Duodenal mucosa (tissue), 2 donors: ENCODE measurements around the gene TMPRSS11F.

Experiments
- H3K27ac ChIP-seq: one replicate; pipeline ENCODE4 v1.7.0; 2013; ENCODE audit warnings: low read depth, low read length
- H3K27me3 ChIP-seq, 2 donors: one replicate each; pipeline ENCODE4 v1.7.0; 2013; ENCODE audit warnings: low read length in 2 of 2, control low read depth in 1 of 2; ENCODE audit not compliant: insufficient read depth in 2 of 2, control insufficient read depth in 1 of 2
- H3K36me3 ChIP-seq, 2 donors: one replicate each; pipeline ENCODE4 v1.7.0; 2013; ENCODE audit warnings: low read length in 2 of 2, control low read depth in 1 of 2; ENCODE audit not compliant: insufficient read depth in 2 of 2, control insufficient read depth in 1 of 2
- H3K4me1 ChIP-seq, 2 donors: one replicate each; pipeline ENCODE4 v1.7.0; 2013; ENCODE audit warnings: low read length in 2 of 2, control low read depth in 1 of 2; ENCODE audit not compliant: insufficient read depth in 2 of 2, control insufficient read depth in 1 of 2
- H3K4me3 ChIP-seq, 2 donors: one replicate each; pipeline ENCODE4 v1.7.0; 2013; ENCODE audit warnings: low read length in 2 of 2, low read depth in 1 of 2
- H3K9ac ChIP-seq, 2 donors: one replicate each; pipeline ENCODE4 v1.7.0; 2013; ENCODE audit warnings: low read length in 2 of 2, low read depth in 1 of 2
- H3K9me3 ChIP-seq, 2 donors: one replicate each; pipeline ENCODE4 v1.7.0; 2013; ENCODE audit warnings: low read length in 2 of 2, control low read depth in 1 of 2; ENCODE audit not compliant: control insufficient read depth in 1 of 2

Gene TMPRSS11F

DNA sequence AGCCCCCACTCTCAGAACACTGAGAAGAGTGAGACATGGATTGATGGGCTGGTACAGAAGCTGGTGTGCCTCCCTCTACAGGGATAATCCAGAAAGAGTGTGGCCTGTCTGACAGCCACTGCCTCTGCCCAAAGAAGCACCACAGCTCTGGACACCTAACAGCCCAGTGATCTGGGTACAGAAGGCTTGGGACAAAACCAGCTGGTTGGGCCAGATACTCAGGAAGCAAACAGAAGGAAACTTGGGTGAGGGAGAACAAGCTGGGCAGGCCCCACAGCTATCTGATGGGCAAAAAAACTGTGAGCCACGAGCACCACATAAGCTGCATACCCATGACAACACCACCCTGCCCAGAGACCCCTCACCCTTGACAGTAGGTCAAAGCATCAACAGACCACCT lies 46.9 kb downstream of the TMPRSS11F start:
- Histone ChIP-seq H3K4me3 (no peak overlapping the region), H3K36me3 (no peaks in the 10 kb centered on the region), H3K27me3 (no peaks in the 10 kb centered on the region), H3K9ac (no peak overlapping the region), H3K9me3 (no peaks in the 10 kb centered on the region), H3K27ac (no peak overlapping the region), H3K4me1 (no peaks in the 10 kb centered on the region)

DNA sequence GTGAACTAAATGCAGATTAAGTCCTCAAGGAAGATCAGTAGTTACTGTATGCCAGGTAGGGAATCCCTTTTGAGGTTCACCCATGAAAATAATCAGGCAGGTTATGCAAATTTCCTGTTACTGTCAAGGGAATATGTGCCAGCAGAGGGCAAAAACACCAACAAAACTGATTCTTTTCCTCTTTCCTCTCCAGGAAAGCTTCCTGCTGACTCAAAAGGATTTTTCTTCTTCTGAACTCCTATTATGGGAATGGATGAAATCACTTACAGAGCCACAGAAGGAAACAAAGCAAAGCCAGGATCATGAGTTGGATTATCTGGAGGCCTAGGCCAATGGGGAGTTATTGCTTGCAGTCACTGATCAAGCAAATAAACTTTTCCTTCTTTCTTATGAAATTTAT lies 49.7 kb downstream of the TMPRSS11F start:
- no peaks in the 10 kb centered on the region for H3K36me3 ChIP-seq
- no peak overlapping the region for H3K4me3 ChIP-seq
- no peaks in the 10 kb centered on the region for H3K4me1 ChIP-seq
- H3K9ac ChIP-seq, result no peak overlapping the region
- no peak overlapping the region for H3K27ac ChIP-seq
- H3K27me3 ChIP-seq, result no peaks in the 10 kb centered on the region
- no peaks in the 10 kb centered on the region for H3K9me3 ChIP-seq

DNA sequence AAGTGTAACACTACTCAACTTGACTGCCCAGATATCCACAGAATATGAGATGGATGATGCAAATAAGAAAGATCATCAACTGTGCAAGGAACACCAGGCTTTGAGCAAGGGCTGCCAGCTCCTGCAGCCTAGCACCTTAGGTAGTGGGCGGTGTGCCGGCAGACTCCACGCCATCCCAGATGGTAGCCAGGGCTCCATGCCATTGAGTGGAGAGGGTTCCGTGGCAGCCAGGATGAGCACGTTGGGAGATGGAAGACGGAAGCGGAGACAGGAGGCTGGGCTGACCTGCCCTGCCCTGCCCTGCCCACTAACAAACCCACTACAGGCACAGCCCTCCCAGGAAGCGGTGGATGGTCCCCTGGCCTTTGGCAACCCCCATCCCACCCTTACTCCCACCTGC lies 51.9 kb downstream of the TMPRSS11F start:
- Histone ChIP-seq H3K36me3 (no peaks in the 10 kb centered on the region), H3K4me3 (no peak overlapping the region), H3K4me1 (no peaks in the 10 kb centered on the region), H3K27me3 (no peaks in the 10 kb centered on the region), H3K9ac (no peak overlapping the region), H3K9me3 (no peaks in the 10 kb centered on the region), H3K27ac (no peak overlapping the region)

DNA sequence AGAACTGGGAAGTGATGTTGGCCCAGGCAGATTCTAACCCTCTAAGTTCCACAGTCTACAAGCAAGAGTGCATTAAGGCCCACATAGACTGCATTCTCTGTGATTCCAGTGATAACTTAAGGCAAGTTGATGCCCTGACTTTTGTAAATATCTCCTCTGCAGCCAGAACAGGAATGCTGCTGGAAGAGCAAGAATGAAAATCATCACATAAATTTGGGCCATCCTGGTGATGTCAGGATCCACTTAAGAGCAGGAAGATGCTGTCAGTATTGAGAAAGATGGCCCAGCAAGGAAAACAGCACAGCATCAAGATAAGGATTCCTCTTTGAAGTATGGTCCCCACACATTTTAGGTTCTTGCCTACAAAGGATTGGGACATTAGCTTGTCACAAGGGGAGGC lies 52.4 kb downstream of the TMPRSS11F start:
- H3K4me3 ChIP-seq, result no peak overlapping the region
- H3K36me3 ChIP-seq, result no peaks in the 10 kb centered on the region
- no peaks in the 10 kb centered on the region for H3K4me1 ChIP-seq
- no peaks in the 10 kb centered on the region for H3K27me3 ChIP-seq
- no peaks in the 10 kb centered on the region for H3K9me3 ChIP-seq
- H3K9ac ChIP-seq, result no peak overlapping the region
- no peak overlapping the region for H3K27ac ChIP-seq

DNA sequence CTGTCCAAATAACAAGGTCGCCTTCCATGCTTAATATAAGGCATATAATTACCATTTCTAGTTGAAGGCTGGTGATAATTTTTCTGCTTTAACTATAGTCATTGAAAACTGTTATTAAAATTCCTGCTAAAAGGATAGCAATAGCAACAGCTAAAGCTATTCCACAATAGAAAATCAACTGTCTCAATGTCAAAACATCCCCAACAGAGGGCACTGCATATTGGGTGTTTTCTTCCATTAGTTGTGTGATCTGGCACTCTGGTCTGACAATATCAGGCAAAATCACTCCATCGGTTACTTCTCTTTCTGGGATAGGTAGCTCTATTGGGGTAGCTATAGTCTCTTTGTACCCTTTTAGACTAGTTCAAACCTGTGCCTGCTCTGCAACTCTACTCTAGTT lies 53.5 kb downstream of the TMPRSS11F start:
- Histone ChIP-seq H3K9ac (no peak overlapping the region), H3K27ac (no peak overlapping the region), H3K9me3 (no peaks in the 10 kb centered on the region), H3K36me3 (no peaks in the 10 kb centered on the region), H3K4me1 (no peaks in the 10 kb centered on the region), H3K27me3 (no peaks in the 10 kb centered on the region), H3K4me3 (no peak overlapping the region)

DNA sequence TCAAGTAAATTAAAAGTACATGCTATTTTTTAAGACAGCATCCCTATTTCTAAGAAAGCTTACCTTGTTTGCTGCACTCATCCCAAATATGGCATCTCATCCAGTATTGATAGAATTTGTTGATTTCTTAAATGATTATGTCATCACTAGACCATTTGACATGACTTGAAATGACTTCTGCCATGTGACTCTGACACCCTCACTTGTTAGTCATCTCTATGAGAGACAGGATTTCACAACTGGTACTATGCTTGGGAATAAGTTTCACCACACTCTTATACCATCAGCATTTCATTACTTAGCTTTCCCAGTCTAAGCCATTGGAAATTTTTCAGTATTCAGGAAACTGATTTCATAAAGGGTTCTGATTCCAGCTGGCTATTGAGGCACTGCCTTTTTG lies 55.3 kb downstream of the TMPRSS11F start:
- Histone ChIP-seq H3K27ac (no peak overlapping the region), H3K36me3 (no peaks in the 10 kb centered on the region), H3K9me3 (no peaks in the 10 kb centered on the region), H3K4me3 (no peak overlapping the region), H3K27me3 (no peaks in the 10 kb centered on the region), H3K9ac (no peak overlapping the region), H3K4me1 (no peaks in the 10 kb centered on the region)

DNA sequence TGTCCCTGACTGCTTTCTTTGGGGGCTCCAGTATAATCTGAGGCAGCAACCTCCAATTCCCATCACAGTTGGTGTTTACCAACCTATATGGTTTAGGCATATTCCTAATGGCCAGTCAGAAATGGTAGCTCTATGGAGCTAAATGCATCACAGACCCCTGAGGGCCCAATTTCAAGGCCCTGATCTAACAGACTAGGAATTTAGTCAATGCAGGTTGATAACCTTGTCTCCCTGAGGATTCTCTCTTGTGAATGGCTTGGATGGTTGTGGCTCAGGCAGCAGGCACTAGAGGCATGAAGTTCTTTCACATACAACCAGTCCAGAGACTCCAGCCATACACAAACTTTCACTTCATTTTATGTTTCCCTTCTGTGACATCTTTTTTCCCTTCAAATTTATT lies 59.4 kb downstream of the TMPRSS11F start:
- Histone ChIP-seq H3K4me3 (no peak overlapping the region), H3K9me3 (no peaks in the 10 kb centered on the region), H3K36me3 (no peaks in the 10 kb centered on the region), H3K9ac (no peak overlapping the region), H3K4me1 (no peaks in the 10 kb centered on the region), H3K27ac (no peak overlapping the region), H3K27me3 (no peaks in the 10 kb centered on the region)

DNA sequence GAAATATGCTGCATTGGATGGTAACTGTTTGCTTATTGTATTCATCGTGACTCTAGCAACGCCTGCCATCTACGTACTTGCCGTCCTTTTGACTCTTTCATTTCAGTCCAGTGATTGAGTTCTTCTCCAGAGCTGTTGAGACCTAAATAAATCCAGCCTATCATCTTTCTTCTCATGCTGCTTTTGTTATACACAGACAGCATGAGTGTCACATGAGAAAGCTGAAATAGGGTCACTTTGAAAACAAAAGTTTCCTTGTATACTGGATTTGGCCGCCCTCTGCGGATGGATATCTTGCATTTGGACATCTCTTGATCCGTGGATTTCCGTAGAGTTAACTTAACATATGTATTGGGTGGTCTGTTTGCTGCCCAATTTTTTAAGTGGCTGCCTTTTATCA lies 67.2 kb downstream of the TMPRSS11F start:
- no peak overlapping the region for H3K27ac ChIP-seq
- no peaks in the 10 kb centered on the region for H3K4me1 ChIP-seq
- H3K9ac ChIP-seq, result no peak overlapping the region
- H3K9me3 ChIP-seq, result no peaks in the 10 kb centered on the region
- H3K36me3 ChIP-seq, result no peaks in the 10 kb centered on the region
- no peaks in the 10 kb centered on the region for H3K27me3 ChIP-seq
- no peak overlapping the region for H3K4me3 ChIP-seq

DNA sequence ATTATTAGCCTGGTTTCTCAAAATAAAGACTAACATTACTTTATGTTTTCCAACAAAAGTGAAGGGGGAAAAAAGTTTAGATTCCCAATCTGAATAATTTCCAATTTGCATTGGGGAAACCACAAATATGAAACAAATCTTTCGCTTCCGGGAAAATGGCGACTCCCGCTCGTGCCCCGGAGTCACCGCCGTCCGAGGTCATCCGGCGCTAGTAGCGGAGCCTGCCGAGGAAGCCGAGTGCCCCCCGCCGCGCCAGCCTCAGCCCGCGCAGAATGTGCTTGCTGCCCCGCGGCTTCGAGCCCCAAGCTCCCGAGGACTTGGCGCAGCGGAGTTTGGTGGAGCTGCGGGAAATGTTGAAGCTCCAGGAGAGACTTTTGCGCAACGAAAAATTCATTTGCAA lies 91.4 kb downstream of the TMPRSS11F start:
- Histone ChIP-seq H3K27me3 (no peaks in the 10 kb centered on the region), H3K27ac (no peak overlapping the region), H3K4me3 (no peak overlapping the region), H3K36me3 (no peaks in the 10 kb centered on the region), H3K4me1 (no peaks in the 10 kb centered on the region), H3K9ac (no peak overlapping the region), H3K9me3 (no peaks in the 10 kb centered on the region)

DNA sequence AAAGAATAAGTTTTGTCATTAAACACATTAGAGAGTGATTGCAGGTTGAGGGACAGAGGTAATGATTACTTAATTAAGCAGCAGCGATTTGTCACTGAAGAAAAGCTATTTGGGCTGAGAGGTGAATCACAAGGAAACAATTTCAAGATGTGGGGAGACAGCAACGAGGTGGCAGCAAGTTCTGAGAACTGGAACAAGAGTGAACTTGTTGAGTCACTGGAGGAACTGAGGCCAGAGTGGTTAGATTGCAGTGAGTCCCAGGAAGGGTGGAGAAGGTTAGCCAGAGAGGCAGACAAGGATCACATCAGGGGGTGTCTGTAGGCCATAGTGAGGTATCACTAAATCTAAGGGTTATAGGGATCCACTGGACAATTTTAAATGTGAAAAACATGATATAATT lies 108.5 kb downstream of the TMPRSS11F start:
- Histone ChIP-seq H3K27me3 (no peaks in the 10 kb centered on the region), H3K36me3 (no peaks in the 10 kb centered on the region), H3K4me3 (no peak overlapping the region), H3K9me3 (no peaks in the 10 kb centered on the region), H3K4me1 (no peaks in the 10 kb centered on the region), H3K27ac (no peak overlapping the region), H3K9ac (no peak overlapping the region)

DNA sequence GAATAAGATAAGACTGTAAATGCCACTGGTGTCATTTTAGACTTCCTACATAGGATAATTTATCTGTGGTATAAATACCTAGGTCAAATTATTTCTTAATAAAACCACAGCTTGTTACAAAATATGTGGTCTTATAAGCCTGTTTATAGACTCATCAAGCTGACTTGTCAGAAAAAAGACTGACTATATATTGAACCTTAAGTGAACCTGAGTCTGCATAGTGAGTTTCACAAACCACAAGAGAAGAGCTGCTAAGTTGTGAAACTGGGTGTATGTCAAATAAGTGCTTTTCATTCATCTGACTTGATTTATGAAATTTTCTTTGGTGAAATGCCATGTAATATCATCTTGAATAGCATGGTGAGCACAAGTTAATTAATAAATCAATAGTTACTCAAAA lies 118.0 kb downstream of the TMPRSS11F start:
- Histone ChIP-seq H3K4me1 (no peaks in the 10 kb centered on the region), H3K9me3 (no peaks in the 10 kb centered on the region), H3K9ac (no peak overlapping the region), H3K4me3 (no peak overlapping the region), H3K36me3 (no peaks in the 10 kb centered on the region), H3K27me3 (no peaks in the 10 kb centered on the region), H3K27ac (no peak overlapping the region)
